DMS 273 treated with DMSO at 0.1 percent for 48 hours (cell line): Measurements from ENCODE around the gene SELENOS.

ENCODE experiments used
- DNase-seq: peaks from one replicate; lab custom pipeline; 2025; lab: John Stamatoyannopoulos, UW

The SELENOS gene

DNA sequence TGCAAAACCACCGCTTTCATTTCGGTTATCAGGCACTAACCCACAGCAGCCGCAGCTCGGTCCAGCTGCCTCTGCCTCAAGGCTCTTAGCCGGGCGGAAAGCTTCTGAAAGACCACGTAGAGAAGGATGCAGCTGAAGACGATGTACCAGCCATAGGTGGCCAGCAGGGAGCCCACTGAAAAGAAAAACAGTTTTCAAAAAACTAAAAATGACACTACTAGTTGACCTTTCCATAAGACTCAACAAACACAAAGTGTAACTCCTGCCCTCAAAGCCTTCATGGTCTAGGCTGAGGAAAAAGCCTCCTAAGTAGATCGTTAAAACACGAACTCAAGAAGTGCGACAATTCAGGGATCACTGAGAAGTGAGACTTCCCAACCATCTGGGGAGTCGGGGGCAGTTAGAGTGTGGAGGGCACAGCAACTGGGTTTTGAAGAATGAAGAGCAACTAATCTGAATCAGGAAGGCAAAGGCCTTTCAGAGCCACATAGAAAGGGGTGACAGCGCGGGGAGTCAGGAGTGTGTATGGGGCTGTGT, 716 bp downstream of the SELENOS start:
- DNase-seq: peak; percentile 2

DNA sequence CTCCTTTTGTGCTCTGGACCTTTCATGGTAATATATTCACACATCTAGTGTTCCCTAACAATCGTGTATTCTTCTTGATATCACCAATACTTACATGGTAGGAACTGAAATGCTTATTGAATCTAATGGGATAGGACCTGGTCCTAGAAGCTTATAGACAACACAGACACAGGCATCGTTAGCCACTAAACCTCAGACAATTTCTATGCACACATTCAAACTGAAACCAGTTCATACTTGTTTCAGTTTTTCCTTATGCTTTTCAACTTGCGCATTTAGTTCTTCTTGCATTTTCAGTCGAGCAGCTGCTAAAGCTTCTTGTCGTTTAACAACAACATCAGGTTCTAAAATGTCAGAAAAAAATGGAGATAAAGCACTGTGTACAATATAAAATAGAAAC, 2.3 kb downstream of the SELENOS start:
- DNase-seq: no peak

DNA sequence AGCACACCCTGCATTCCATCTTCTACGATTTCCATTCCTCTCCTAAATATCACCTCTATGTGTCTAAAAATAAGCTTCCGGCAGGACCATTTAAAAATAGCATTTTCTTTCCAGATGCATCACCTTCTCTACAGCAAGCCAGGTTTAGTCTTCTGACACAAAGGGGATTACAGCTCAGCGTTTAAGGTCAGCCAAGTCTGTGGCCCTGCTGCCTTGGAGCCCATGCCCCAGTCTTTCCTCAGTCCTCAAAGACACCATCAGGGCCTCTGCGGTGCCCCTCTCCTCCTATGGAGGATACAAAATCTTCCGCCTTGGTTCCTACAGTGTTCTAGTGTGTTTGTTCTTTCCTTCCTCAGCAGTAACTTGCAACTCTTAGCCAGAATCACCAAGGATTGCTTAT, 3.8 kb downstream of the SELENOS start:
- DNase-seq: no peak

DNA sequence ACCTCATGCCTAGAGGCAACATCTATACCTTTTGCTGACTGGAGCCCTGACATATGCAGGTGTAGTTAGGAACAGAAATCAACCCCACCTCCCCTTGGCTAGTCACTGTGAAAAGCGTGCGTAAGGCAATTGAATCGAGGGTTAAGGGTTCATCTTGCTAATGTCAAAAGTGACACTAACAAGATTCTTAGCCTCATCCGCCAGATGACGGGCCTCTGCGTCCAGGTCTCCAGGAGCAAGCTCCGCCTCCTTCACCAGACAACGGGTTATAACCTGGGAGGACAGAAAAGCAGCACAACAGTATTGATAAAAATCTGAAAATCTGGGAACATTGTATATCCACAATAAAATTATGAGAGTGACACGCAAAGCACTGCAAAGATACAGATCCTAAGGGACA, 4.7 kb downstream of the SELENOS start:
- no peak for DNase-seq

DNA sequence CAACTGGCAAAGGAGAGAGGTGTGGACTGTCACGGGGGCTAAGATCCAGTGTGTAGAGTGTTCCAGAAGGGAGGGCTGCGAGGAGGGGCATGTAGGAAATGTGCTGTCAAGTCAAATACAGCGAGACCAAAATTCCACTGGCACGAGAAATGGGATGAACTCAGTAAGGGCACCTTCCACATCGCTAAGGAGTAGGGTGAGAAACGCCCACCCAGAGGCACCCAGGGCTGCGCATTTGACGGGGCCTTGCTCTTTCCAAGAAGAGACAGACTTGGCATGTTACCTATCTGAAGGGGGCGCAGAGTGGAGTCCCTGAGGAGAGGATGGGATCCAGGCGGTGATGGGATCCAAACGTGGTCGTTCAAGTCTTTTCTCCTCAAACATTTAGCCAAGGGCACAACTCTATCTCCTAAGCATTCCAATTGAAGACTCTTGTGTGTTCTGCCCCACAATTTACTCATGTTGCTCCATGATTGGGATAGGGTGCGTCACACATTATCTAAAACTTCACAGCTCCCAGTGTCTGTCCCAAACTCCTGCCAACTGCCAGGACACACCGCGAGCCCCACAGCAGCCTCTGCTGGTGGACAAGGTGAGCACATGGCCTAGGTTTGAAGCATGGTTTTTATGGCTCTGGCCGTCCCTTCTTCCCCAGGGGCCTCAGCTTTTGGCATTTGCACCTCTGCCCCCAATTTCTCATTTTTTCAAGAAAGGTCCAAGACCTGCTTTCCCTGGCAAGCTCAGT, 7.6 kb downstream of the SELENOS start:
- no peak for DNase-seq

DNA sequence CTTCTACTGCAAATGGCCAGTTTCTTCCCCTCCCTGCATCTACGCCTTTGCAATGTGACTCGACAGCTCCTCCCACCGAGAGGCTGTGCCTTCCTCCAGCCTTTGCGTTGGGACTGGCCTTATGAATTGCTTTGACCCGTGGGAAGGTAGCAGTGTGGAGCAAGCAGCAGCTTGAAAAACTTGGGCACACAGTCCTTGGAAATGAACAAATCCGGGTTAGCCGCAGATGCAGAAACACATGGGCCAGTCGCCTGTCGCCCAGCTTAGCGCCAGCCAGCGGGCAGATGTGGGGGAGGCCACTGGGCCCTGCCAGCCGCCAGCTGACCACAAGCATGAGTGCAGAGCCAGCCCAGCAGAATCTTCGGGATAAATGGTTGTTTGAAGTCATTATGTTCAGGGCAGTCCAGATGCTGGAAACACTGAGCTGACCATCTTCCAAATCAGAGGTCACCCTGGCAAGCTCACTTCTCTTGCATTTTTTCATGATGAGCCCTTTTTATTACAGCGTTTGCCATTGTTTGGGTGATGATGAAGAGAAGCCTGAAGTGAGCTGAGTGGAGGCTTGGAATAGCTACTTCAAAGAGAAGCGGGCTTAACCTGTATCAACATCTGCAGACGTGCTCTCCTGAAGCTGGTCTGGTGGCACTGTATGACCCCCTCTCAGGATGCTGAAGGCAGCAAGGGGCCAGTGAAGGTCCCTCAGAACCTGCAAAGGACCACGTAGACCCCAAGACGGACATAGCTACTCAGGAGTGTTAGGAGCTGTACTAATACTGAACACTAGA, 9.8 kb downstream of the SELENOS start:
- no peak for DNase-seq

DNA sequence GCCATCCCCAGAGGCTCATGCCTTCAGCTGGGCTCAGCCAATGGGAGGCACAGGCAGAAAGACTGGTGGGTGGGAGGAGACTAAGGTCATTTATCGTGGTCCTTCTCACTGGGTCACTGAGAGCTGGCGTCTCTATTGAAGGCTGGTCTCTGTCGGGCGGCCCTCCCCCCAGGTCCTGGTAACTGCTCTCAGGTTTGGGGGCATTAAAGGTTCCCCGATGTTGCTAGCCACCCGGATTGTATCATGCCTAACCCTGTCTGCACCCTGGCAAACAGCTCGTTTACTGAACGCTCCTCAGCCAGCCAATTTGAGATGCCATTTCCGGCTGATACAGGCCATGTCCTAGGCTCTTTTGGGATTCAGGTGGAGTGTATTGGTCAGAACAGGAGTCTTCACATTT, 10.5 kb downstream of the SELENOS start:
- no peak for DNase-seq

DNA sequence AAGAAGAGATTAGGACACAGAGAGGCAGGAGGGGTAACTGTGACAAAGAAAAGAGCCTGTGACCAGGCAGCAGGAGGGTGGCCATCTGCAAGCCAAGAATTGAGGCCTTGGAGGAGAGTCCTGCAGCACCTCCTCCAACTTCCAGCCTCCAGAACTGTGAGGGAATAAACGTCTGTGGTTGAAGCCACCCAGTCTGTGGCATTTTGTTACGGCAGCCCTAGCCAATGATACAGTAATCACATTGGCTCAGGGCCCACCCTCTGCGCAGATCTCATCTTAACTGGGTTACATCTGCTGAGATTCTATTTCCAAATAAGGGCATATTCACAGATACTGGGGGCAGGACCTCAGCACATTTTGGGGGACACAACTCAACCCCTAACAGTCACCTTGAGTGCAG, 11.3 kb downstream of the SELENOS start:
- DNase-seq: no peak

DNA sequence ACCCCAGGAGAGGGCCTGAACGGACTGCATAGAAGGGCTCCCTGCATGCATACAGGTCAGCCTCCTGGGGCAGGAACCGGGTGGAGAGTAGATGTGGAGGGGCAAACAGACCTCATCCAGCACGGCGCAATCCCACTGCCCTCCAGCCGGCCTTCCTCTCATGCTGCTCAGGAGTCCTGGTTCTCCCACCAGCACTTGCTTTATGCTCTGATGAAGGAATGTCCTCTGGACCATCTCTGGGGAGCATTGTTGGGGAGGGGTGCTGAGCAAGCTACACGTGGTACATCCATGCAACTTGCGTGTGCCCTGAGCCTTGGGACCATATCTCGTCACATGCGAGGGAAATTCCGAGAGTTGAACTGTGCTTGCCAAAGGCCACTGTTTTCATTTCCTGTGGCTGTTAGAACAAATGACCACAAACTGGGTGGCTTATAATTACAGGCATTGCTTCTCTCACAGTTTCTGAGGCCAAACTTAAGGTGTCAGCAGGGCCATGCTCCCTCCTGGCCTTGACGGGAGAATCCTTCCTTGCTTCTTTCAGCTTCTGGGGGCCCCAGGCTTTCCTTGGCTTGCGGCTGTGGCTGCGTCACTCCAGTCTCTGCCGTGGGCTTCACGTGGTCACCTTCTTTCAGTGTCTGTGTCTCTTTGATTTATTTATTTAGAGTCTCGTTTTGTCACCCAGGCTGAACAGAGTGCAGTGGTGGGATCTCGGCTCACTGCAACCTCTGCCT, 12.2 kb downstream of the SELENOS start:
- DNase-seq: no peak

DNA sequence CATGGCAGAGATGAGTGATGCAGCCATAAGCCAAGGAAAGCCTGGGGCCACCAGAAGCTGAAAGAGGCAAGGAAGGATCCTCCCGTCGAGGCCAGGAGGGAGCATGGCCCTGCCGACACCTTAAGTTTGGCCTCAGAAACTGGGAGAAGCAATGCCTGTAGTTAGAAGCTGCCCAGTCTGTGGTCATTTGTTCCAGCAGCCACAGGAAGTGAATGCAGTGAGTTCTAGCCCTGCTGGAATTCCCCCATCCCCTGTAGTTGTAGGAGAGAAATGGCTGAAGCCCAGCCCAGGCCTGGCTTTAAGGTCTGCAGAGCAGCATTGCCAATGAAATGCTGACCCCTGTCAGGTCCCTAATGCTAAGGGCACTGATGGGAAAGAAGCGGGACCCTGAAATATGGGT, 13.3 kb downstream of the SELENOS start:
- no peak for DNase-seq

DNA sequence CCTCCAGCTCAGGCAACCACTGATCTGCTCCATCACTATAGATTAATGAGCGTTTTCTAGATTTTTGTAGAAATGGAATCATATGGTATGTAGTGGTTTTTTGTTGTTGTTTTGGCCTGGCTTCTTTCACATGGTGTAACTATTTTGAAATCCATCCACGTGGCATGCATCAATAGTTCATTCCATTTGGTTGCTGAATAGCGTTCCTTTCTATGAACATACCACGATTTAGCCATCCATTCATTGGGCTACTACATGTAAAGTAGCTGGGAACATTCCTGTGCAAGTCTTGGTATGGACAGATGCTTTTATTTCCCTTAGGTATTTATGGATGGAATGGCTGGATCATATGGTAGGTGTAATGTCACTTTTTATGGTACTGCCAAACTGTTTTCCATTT, 14.7 kb downstream of the SELENOS start:
- no peak for DNase-seq

DNA sequence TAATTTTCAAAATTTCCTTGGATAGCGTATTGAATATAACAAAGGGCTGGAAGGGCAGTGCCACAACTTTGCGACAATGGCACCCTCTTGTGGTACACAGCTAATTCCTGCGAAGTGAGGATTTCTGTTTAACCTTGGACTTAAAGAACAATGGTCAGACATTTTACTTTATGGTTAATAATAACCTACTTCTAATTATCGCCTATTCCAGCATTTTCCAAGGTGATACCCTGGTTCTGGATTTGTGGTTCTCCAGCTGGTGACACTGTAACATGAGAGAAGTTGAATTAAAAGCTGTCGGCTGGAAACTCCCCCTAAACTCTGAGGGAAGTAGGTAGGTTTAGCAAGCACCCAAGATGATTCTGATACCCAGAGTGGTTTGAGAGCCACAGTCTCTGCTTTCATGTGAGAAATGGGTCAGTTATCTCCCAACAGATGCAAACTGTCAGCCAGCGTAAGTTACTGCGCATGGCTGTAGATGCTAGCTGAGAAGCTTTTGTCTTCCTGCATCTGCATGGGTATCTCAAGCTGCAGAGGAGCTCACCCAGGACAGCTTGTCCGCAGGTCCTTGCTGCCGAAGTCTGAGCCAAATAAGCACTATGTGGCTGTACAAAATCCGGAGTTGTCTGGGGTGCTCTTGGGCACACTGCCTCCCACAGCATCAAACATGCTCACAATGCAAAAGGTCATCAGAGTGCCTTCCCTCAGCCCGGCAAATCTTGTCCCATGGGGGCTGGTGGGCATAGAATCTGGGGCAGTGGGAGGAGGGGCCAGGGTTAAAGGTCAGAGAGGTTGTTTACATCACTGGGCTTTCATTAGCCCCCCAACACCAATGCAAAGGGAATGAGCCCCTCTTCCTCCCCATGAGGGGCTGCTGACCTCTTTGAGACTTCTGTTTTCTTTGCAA, 18.8 kb downstream of the SELENOS start:
- no peak for DNase-seq

DNA sequence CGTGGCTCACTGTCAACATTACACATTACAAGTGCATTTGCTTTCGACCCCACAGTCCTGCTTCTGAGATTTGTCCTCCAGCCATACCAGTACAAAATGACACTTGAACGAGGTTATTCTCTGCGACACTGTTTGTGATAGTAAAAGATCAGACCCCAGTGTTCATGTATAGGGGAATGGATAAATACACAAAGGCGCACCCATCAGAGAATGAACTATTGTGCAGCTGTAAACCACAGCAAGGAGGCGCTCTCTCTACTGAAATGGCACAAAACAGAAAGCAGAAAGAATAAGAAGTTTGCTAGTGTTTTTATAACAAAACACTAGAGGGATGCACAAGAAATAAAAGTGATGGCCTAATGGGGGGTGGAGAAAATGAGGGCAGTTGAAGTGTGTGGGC, 20.5 kb downstream of the SELENOS start:
- DNase-seq: no peak

DNA sequence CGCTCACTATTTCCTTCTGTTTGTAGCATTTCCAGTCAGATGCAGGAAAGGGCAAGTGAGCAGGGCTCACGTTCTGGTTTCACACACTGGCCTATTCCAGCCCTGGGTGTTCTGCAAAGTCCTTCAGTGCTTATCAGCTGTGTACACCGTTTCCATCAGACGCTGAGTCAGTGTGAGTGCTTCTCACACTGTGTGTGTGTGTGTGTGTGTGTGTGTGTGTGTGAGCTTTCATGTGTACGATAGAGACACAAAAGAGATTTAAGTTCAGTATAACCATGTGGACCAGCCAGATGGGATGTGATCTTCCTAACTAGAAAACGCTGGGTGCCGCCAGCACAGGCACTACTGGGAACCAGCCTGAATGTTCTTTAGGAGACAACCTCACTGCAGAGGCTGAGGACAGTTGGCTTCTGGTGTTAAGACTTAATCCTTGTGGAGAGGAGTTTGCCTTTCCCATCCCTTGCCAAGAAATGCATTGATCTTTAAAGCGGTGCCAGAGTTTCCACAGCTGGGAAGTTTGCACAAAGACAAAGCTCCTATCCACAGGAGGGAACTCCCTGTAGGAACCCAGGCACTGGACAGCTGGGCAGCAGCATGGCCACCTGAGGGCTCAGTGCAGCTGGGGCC, 21.6 kb downstream of the SELENOS start:
- DNase-seq: peak; percentile 39

DNA sequence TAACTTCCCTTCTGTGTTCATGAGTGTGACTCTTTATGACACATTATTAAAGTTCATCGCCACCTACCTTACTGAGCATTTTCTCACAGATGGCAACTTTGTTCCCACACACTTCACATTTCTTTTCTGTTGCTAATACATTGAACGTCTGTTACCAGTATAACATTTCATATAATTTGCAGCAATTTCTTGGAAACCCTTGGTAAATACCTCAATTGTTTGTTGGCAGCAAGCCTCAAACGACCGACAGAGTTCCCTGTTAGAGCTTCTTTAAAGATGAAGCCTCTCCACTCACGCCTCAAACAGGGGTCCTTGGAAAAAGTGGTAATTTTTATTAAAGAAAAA, 22.3 kb downstream of the SELENOS start:
- peak; percentile 38 for DNase-seq

DNA sequence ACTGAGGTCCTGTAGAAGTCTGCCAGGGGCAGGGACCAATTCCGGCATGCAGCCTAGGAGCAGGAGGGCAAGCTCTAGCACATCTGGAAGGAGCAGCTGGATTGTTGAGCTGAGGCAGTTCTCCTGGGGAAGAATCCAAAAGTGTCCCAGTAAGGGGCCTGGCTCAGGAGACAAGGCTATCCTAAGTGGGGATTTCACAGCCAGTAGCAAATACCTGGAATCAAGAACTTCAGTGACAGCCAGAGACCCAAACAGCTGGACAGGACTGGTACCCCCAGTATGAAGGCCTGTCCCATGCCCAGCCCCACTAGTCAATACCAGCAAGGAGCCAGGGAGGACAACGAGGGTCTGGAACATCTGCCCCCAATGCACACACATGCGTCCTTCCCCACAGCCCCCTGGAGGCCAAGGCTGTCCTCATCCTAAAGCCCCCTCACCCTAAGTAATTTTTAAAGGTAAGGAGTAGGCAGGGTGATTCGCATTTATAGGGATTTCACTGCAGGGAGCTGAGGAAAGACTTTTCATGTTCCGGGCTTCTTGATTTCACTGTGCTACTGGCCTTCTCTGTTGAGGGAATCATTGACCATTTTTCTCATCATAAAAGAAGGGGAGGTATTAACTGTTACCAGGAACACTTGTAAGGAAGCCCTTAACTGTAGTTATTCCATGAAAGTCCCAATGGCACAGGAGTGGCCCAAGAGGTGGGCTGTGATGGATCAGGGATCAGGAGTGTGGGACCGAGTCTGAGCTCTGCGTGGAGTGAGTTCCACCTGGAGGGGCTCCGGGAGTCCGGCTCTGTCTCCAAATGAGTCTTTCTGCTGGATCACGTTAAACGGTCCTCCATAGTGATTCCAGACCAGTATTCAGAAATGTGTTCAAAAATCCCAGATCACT, 22.9 kb downstream of the SELENOS start:
- DNase-seq: no peak

DNA sequence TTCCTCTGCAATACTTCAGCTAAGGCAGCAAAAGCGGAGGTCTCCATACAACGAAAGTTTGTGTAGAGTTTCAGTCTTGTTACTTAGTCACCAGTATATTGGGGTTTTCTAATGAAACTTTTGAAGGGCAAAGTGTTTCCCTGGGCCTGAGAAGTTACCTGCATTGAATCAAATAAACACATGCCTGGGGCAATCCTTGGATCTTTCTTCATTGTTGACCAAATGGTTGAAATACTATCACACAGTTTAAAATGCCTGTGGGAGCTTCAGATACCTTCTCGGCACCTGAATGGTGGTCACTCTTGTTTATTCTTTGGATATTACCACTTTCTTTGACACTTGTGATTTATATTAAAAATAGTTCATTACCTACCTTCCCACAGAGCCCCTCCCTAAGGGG, 24.4 kb downstream of the SELENOS start:
- DNase-seq: no peak

DNA sequence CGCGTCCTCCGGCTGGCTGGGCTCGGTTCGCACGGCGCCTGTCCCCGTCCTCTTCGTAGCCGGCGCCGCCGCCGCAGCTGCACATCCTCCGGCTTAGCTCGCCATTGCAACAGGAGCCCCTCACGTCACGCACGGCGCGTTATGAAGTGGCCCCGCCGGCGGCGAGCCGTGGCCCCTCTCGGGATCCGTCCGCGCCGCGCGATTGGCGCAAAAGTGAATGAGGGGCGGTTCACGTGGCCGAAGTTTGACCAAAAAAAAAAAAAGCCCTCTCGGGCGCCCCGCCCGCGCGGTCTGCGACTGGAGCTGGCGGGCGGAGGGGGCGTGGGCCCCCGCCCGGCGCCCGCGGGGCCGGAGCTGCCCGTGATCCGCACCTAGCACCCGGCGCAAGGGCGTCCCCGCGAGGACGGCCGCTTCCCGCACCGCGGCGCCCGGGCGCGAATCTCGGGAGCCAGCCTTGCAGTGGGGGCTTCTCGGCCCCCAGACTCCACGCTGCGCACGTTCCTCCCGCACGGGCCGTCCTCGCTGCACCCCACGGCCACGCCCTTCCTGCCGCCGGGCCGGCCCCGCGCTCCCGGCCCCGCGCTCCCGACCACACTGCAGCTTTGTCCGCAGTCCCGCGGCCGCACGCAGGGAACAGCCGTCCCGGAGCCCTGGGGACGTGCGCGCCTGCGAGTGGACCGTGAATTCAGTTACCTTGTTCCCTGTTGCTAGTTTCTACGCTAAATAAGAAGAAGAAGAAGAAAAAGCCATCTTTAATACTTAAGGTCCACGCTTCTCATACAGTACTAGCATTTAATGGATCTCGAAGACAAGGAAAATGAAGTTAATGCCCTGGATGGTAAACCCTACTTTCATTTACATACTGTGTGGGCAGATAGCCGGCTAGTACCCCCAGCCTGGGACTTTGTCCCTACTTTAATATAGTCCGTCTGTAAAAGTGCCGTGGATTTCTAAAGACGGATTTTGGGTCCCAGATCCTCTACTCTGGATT, 25.2 kb downstream of the SELENOS start, which contains the start of gene CHSY1:
CHSY1 (minus strand) TSS at position 219 of the 991 bp plus-strand sequence. CDS start 592 bp downstream, outside the sequence.
- peak; percentile 52 for DNase-seq
